ENCODE measurements around the gene PTPN6.

DNA sequence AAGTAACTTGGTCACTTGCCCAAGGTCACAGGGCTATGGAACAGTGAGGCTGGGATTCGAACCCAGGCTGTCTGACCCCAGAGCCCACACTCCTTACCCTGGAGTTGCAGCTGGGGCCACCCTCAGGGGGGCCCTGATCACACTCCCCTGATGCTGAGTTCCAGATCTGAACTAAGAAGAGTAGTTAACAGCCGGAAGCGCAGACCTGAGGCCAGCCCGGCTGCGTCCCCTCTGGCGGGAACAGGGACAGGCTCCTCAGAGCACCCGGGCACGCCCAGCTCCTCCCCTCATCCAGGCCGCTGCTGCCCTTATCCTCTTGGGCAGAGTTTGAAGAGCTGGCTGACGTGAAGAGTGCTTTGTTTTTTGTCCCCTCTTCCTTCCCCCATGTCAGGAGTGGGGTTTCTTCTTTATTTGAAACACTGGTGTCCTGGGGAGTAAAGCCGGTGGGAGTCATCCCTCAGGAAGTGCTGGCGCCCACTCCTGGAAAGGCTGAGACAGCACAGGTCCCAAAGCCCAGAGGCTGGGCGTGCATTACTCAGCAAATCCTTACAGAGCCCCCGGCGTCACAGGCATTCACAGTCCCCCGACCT is 10.6 kb downstream of the PTPN6 start:
- TF ChIP-seq, protein P1, sequence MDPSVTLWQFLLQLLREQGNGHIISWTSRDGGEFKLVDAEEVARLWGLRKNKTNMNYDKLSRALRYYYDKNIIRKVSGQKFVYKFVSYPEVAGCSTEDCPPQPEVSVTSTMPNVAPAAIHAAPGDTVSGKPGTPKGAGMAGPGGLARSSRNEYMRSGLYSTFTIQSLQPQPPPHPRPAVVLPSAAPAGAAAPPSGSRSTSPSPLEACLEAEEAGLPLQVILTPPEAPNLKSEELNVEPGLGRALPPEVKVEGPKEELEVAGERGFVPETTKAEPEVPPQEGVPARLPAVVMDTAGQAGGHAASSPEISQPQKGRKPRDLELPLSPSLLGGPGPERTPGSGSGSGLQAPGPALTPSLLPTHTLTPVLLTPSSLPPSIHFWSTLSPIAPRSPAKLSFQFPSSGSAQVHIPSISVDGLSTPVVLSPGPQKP (IDR thresholded peaks at IDR 0.05; ENCODE audit: borderline replicate concordance, low read depth, low read length): no peak
- TF ChIP-seq, protein P2, sequence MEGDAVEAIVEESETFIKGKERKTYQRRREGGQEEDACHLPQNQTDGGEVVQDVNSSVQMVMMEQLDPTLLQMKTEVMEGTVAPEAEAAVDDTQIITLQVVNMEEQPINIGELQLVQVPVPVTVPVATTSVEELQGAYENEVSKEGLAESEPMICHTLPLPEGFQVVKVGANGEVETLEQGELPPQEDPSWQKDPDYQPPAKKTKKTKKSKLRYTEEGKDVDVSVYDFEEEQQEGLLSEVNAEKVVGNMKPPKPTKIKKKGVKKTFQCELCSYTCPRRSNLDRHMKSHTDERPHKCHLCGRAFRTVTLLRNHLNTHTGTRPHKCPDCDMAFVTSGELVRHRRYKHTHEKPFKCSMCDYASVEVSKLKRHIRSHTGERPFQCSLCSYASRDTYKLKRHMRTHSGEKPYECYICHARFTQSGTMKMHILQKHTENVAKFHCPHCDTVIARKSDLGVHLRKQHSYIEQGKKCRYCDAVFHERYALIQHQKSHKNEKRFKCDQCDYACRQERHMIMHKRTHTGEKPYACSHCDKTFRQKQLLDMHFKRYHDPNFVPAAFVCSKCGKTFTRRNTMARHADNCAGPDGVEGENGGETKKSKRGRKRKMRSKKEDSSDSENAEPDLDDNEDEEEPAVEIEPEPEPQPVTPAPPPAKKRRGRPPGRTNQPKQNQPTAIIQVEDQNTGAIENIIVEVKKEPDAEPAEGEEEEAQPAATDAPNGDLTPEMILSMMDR (conservative IDR thresholded peaks at IDR 0.05; ENCODE audit: low read depth, low read length): peak; percentile 64
- TF ChIP-seq CHD1 (IDR thresholded peaks at IDR 0.05; ENCODE audit: low read depth, low read length) (no peak), POLR2A (IDR thresholded peaks at IDR 0.05; ENCODE audit: low read depth, low read length) (no peak), RAD21 (IDR thresholded peaks at IDR 0.05; ENCODE audit: low read length) (peak; percentile 44), CEBPB (IDR thresholded peaks at IDR 0.05; ENCODE audit: low read depth, low read length) (no peak)
